Prostate gland (tissue), 2 donors: ENCODE results near the gene HPS5. TPM values are rescaled to one million over a fixed set of nuclear protein-coding genes. Genes with fewer than 3 reads are reported as not detected.

ENCODE experiments used
- DNase-seq: peaks from one replicate; pipeline ENCODE4 v3.0.0-alpha.2; 2019; ENCODE audit warnings: low spot score
- H3K27ac ChIP-seq, 2 donors: fragments of 200-600 bp; sonication (generic); 2 replicates each; pipeline ENCODE4 v1.5.1; 2017 to 2019
- H3K27me3 ChIP-seq: fragments of 200-600 bp; sonication (generic); replicated peaks from 2 replicates; pipeline ENCODE4 v1.5.1; 2019; ENCODE audit not compliant: insufficient read depth
- H3K36me3 ChIP-seq, 2 donors: fragments of 200-600 bp; sonication (generic); 1 replicate in 1 of 2; 2 replicates in 1 of 2; pipeline versions ENCODE4 v1.5.1 to v1.8.1; 2017 to 2019
- H3K4me1 ChIP-seq: fragments of 200-600 bp; sonication (generic); replicated peaks from 2 replicates; pipeline ENCODE4 v1.5.1; 2019
- H3K4me3 ChIP-seq, 2 donors: fragments of 200-600 bp; sonication (generic); 2 replicates each; pipeline ENCODE4 v1.5.1; 2017 to 2019
- H3K9me3 ChIP-seq: fragments of 200-600 bp; sonication (generic); 2 replicates; pipeline ENCODE4 v1.5.1; 2017
- POLR2A ChIP-seq: fragments of 450-650 bp; IDR thresholded peaks from one replicate; pipeline ENCODE4 v1.6.1; 2016; ENCODE audit warnings: antibody characterized with exemption, mild to moderate bottlenecking
- POLR2AphosphoS5 ChIP-seq: sonication (generic); formaldehyde crosslinking; IDR thresholded peaks from one replicate; pipeline ENCODE4 v1.6.1; 2017; ENCODE audit warnings: antibody characterized with exemption
- WGBS: methylation state at CpG from one replicate; pipeline ENCODE4 v1.1.5; 2018; 5-methylcytosine and 5-hydroxymethylcytosine counted together
- intact Hi-C: fragments of 100-400 bp; cut with DNase I; formaldehyde crosslinking; loops from one replicate; pipeline ENCODE4 v1.14.2; 2022
- total RNA-seq, 2 donors: library from RNA; depleted of rRNA; stranded (reverse); fragments of >200 nt; gene quantifications; one replicate each; pipeline ENCODE4 v1.1.0, GENCODE V29; 2016
- TF ChIP-seq, protein P1 (sequence below), 4 experiments: fragments of 200-600 bp in 2 of 4; fragments of 450-650 bp in 2 of 4; sonication (generic) in 2 of 4; IDR thresholded peaks; 1 replicate in 3 of 4; 2 replicates in 1 of 4; pipeline ENCODE4 v1.5.1; 2016 to 2019; ENCODE audit warnings: antibody characterized with exemption in 4 of 4, mild to moderate bottlenecking in 2 of 4, moderate library complexity in 2 of 4

HPS5 gene
- total RNA-seq, 2 donors from 2014 or later = 20.5 to 56.0 TPM

DNA sequence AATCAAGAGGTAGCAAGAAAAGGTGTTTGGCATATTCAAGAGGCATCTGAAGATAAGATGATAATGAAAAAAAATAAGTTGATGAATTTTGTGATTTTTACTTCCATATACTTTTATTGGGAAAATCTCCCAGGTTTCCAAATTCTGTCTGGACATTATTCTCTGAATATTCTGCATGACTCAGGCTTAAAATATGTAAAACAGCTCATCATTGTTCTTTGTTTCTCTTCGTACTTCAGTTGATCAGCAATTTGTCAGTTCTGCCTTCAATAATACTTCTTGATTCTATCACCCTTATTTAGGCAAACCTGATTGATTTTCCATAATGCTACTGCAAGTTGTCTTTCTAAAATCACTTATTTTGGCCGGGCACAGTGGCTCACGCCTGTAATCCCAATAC lies 30.6 kb upstream of the HPS5 start:
- no peaks in the 10 kb centered on the region for H3K9me3 ChIP-seq
- H3K4me1 ChIP-seq = no peaks in the 10 kb centered on the region
- H3K36me3 ChIP-seq = no peaks in the 10 kb centered on the region
- 86% methylated on average over 3 of the region's 3 CpGs for WGBS
- H3K4me3 ChIP-seq = no peak overlapping the region
- no peak for DNase-seq
- intact Hi-C loops = no loop called here
- H3K27me3 ChIP-seq = no peaks in the 10 kb centered on the region
- H3K27ac ChIP-seq = no peak overlapping the region
- TF ChIP-seq POLR2A (no peak), POLR2AphosphoS5 (no peak)
- TF ChIP-seq, protein P1, sequence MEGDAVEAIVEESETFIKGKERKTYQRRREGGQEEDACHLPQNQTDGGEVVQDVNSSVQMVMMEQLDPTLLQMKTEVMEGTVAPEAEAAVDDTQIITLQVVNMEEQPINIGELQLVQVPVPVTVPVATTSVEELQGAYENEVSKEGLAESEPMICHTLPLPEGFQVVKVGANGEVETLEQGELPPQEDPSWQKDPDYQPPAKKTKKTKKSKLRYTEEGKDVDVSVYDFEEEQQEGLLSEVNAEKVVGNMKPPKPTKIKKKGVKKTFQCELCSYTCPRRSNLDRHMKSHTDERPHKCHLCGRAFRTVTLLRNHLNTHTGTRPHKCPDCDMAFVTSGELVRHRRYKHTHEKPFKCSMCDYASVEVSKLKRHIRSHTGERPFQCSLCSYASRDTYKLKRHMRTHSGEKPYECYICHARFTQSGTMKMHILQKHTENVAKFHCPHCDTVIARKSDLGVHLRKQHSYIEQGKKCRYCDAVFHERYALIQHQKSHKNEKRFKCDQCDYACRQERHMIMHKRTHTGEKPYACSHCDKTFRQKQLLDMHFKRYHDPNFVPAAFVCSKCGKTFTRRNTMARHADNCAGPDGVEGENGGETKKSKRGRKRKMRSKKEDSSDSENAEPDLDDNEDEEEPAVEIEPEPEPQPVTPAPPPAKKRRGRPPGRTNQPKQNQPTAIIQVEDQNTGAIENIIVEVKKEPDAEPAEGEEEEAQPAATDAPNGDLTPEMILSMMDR (IDR thresholded peaks at IDR 0.05) = no peak

DNA sequence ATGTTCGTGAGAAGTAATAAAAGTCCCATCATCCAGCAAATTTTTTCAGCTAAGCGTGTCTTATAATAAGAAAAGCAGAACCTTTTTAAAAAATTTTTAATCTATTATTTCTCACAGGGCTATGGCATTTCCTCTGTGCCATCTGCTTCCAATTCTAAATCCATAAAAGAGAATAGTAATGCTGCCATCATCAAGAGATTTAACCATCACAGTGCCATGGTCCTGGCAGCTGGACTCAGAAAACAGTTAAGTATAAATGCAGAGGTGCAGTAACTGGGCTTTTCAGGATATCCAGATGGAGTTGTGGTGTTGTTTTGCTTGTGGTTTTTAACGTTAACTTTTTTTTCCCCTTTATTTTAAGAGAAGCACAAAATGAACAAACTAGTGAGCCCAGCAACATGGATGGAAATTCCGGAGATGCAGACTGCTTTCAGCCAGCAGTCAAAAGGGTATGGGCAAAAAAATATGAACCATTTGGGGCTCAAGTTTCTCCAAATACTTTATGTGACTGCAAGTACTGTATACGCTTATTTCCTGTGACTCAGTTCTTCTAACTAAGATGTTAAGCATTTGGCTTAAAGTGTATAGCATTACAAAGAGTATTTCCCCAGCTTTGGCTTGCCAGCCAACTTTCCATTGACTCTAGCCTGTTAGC lies 25.7 kb upstream of the HPS5 start:
- Histone ChIP-seq H3K27me3 (no peaks in the 10 kb centered on the region), H3K9me3 (no peaks in the 10 kb centered on the region), H3K4me1 (no peaks in the 10 kb centered on the region), H3K36me3 (no peaks in the 10 kb centered on the region), H3K27ac (no peak overlapping the region), H3K4me3 (no peak overlapping the region)
- intact Hi-C loops = no loop called here
- TF ChIP-seq POLR2AphosphoS5 = no peak
- TF ChIP-seq, protein P1 (IDR thresholded peaks at IDR 0.05) = no peak
- TF ChIP-seq POLR2A = no peak
- 71% methylated on average over 5 of the region's 5 CpGs for WGBS
- no peak for DNase-seq

GRCh38 chr11:18332891-18333290 lies 11.0 kb upstream of the HPS5 start:
- Histone ChIP-seq H3K27ac (no peak overlapping the region), H3K4me1 (no peaks in the 10 kb centered on the region), H3K4me3 (no peak overlapping the region), H3K27me3 (no peaks in the 10 kb centered on the region), H3K9me3 (no peaks in the 10 kb centered on the region), H3K36me3 (peaks cover 3 to 5% of the 10 kb centered on the region in 2 donors)
- no peak for TF ChIP-seq POLR2A
- TF ChIP-seq POLR2AphosphoS5 = no peak
- TF ChIP-seq, protein P1 (IDR thresholded peaks at IDR 0.05) = no peak
- 95% methylated on average over 3 of the region's 3 CpGs for WGBS
- DNase-seq = no peak
- intact Hi-C loops = no loop called here

GRCh38 chr11:18332302-18332701 lies 10.4 kb upstream of the HPS5 start:
- H3K4me1 ChIP-seq = no peaks in the 10 kb centered on the region
- H3K9me3 ChIP-seq = no peaks in the 10 kb centered on the region
- DNase-seq = no peak
- H3K4me3 ChIP-seq = no peak overlapping the region
- intact Hi-C loops = no loop called here
- TF ChIP-seq, protein P1 (IDR thresholded peaks at IDR 0.05) = no peak
- TF ChIP-seq POLR2A (no peak), POLR2AphosphoS5 (no peak)
- H3K36me3 ChIP-seq = peaks cover 3 to 5% of the 10 kb centered on the region in 2 donors
- H3K27ac ChIP-seq = no peak overlapping the region
- WGBS = 66% methylated on average over 1 of the region's 1 CpG
- H3K27me3 ChIP-seq = no peaks in the 10 kb centered on the region

DNA sequence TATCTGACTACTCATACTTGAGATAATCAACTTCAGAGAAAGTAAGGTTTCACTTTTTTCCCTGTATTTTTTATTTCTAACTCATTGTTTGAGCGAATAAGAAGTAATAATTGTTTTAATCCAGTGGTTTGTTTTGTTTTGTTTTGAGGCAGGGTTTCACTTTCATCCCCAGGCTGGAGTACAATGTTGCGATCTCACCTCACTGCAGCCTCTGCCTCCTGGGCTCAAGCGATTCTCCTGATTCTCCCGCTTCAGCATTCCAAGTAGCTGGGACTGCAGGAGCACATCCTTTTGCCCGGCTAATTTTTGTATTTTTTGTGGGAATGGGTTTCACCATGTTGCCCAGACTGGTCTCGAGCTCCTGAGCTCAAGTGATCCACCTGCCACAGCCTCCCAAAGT lies 9.0 kb upstream of the HPS5 start:
- 92% methylated on average over 6 of the region's 6 CpGs for WGBS
- intact Hi-C loops = no loop called here
- TF ChIP-seq POLR2AphosphoS5 (no peak), POLR2A (no peak)
- TF ChIP-seq, protein P1 (IDR thresholded peaks at IDR 0.05) = no peak

More for the DNA sequence above, 9.0 kb upstream of the HPS5 start:
- H3K4me1 ChIP-seq = no peaks in the 10 kb centered on the region
- no peaks in the 10 kb centered on the region for H3K9me3 ChIP-seq
- H3K4me3 ChIP-seq = no peak overlapping the region
- DNase-seq = no peak
- no peaks in the 10 kb centered on the region for H3K27me3 ChIP-seq
- peaks cover 0 to 3% of the 10 kb centered on the region in 2 donors for H3K36me3 ChIP-seq
- H3K27ac ChIP-seq = no peak overlapping the region
